ENCODE measurements around the gene DDO.

DDO gene

DNA sequence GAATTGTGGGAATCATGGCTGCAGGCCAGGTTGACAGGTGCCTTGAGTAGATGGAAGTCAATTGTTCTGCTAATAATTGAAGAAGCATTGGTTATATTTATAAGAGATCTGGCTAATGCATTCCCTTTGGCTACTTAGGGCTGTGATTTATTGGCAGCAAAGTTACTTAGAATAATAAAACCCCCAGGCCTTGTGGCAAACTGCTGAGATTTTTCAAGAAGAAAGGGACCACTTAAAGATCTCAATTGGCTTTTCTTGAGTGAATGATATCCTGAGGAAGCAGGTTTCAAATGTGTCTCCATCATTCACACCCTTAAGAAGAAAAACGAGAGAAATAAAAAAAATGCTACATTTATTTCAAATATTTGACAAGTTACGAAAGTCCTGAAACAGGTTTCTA is 27.4 kb downstream of the DDO start:
- TF ChIP-seq, protein P1, sequence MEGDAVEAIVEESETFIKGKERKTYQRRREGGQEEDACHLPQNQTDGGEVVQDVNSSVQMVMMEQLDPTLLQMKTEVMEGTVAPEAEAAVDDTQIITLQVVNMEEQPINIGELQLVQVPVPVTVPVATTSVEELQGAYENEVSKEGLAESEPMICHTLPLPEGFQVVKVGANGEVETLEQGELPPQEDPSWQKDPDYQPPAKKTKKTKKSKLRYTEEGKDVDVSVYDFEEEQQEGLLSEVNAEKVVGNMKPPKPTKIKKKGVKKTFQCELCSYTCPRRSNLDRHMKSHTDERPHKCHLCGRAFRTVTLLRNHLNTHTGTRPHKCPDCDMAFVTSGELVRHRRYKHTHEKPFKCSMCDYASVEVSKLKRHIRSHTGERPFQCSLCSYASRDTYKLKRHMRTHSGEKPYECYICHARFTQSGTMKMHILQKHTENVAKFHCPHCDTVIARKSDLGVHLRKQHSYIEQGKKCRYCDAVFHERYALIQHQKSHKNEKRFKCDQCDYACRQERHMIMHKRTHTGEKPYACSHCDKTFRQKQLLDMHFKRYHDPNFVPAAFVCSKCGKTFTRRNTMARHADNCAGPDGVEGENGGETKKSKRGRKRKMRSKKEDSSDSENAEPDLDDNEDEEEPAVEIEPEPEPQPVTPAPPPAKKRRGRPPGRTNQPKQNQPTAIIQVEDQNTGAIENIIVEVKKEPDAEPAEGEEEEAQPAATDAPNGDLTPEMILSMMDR (IDR thresholded peaks at IDR 0.05; ENCODE audit: low read depth, low read length, missing control alignments), result no peak
- Histone ChIP-seq H3K27ac (no peak overlapping the region), H3K4me3 (ENCODE audit: low read depth, low read length) (no peak overlapping the region), H3K27me3 (replicated peaks) (no peaks in the 10 kb centered on the region), H3K36me3 (replicated peaks) (no peaks in the 10 kb centered on the region)
- DNase-seq, result no peak
- in situ Hi-C loops (cut with HindIII; ENCODE audit: low pct_ligation_motif_present, low sequenced_read_pairs), result no loop called here

DNA sequence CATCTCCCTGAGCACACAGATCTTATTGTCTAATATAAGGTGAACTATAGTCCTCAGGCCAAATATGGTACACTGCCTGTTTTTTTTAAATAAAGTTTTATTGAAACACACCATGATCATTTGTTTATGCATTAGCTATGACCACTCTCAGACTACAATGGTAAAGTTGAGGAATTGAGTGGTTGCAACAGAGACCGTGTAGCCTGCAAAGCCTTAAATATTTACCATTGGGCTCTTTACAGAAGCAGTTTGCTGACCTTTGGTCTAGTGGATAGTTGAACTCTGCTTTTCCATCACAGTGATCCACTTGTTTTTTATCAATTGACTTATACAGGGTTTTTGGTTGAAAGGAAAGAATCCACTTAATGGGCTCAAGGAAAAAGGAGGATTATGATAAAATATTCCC is 29.9 kb downstream of the DDO start:
- H3K4me3 ChIP-seq (ENCODE audit: low read depth, low read length), result no peak overlapping the region
- in situ Hi-C loops (cut with HindIII; ENCODE audit: low pct_ligation_motif_present, low sequenced_read_pairs), result no loop called here
- no peaks in the 10 kb centered on the region for H3K27me3 ChIP-seq (replicated peaks)
- no peaks in the 10 kb centered on the region for H3K36me3 ChIP-seq (replicated peaks)
- no peak overlapping the region for H3K27ac ChIP-seq
- TF ChIP-seq, protein P1 (IDR thresholded peaks at IDR 0.05; ENCODE audit: low read depth, low read length, missing control alignments), result no peak
- no peak for DNase-seq

GRCh38 chr6:110378552-110378951 is 36.8 kb downstream of the DDO start:
- in situ Hi-C loops (cut with HindIII; ENCODE audit: low pct_ligation_motif_present, low sequenced_read_pairs), result no loop called here
- no peaks in the 10 kb centered on the region for H3K36me3 ChIP-seq (replicated peaks)
- H3K27ac ChIP-seq, result no peak overlapping the region
- TF ChIP-seq, protein P1 (IDR thresholded peaks at IDR 0.05; ENCODE audit: low read depth, low read length, missing control alignments), result no peak
- no peak for DNase-seq
- H3K27me3 ChIP-seq (replicated peaks), result no peaks in the 10 kb centered on the region
- H3K4me3 ChIP-seq (ENCODE audit: low read depth, low read length), result no peak overlapping the region

GRCh38 chr6:110369066-110369465 is 46.3 kb downstream of the DDO start:
- in situ Hi-C loops (cut with HindIII; ENCODE audit: low pct_ligation_motif_present, low sequenced_read_pairs), result no loop called here
- no peak for DNase-seq
- no peak overlapping the region for H3K4me3 ChIP-seq (ENCODE audit: low read depth, low read length)
- peaks cover 19% of the 10 kb centered on the region for H3K27me3 ChIP-seq (replicated peaks)
- TF ChIP-seq, protein P1 (IDR thresholded peaks at IDR 0.05; ENCODE audit: low read depth, low read length, missing control alignments), result no peak
- no peaks in the 10 kb centered on the region for H3K36me3 ChIP-seq (replicated peaks)
- no peak overlapping the region for H3K27ac ChIP-seq

DNA sequence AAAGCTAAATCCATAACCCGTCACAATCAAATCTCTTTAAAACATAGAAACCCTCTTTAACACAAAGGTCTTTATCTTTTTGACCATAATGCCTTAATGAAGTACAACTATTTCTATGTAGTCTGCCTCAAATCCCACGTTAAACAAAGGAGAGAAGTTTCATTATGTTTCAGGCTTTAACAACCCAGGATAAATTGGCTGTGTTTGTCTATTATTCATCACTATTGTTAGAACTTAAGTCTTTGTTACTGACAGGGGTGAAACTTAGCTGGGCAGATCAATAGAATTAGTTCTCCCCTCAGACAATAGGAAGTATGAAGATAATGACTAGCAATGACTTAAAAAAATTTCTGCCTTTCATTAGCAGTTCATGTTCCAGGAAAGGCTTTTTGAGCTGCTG is 47.1 kb downstream of the DDO start:
- H3K27ac ChIP-seq, result no peak overlapping the region
- H3K36me3 ChIP-seq (replicated peaks), result no peaks in the 10 kb centered on the region
- TF ChIP-seq, protein P1 (IDR thresholded peaks at IDR 0.05; ENCODE audit: low read depth, low read length, missing control alignments), result no peak
- no peak for DNase-seq
- no peak overlapping the region for H3K4me3 ChIP-seq (ENCODE audit: low read depth, low read length)
- H3K27me3 ChIP-seq (replicated peaks), result peaks cover 19% of the 10 kb centered on the region
- in situ Hi-C loops (cut with HindIII; ENCODE audit: low pct_ligation_motif_present, low sequenced_read_pairs), result no loop called here

- Histone ChIP-seq H3K27ac (no peak overlapping the region), H3K4me3 (ENCODE audit: low read depth, low read length) (no peak overlapping the region), H3K36me3 (replicated peaks) (no peaks in the 10 kb centered on the region), H3K27me3 (replicated peaks) (peaks cover 19% of the 10 kb centered on the region)
- no peak for DNase-seq
- in situ Hi-C loops (cut with HindIII; ENCODE audit: low pct_ligation_motif_present, low sequenced_read_pairs), result no loop called here
- TF ChIP-seq, protein P1 (IDR thresholded peaks at IDR 0.05; ENCODE audit: low read depth, low read length, missing control alignments), result no peak
Observed at GRCh38 chr6:110367825-110368224, 47.5 kb downstream of the DDO start.

Measured in brain microvascular endothelial cell (primary cell).